Umbilical cord (tissue), 2 donors: ENCODE data around the gene ZG16B. TPM values are rescaled to one million over a fixed set of nuclear protein-coding genes. Genes with fewer than 3 reads are reported as not detected.

Source experiments
- DNase-seq: peaks from one replicate; pipeline ENCODE4 v3.0.0-alpha.2; 2015; ENCODE audit warnings: low spot score
- total RNA-seq: library from RNA; depleted of rRNA; stranded (reverse); fragments of >200 nt; gene quantifications from one replicate; pipeline ENCODE4 v1.2.3, GENCODE V29; 2014; ENCODE audit warnings: low replicate concordance; ENCODE audit not compliant: insufficient read depth

The ZG16B gene
- total RNA-seq, 1 donor from 2014 or later, result 7.2 TPM

GRCh38 chr16:2825049-2825742 lies 4.9 kb upstream of the ZG16B start:
- DNase-seq, result no peak

GRCh38 chr16:2825906-2826305 lies 4.2 kb upstream of the ZG16B start:
- DNase-seq, result no peak

DNA sequence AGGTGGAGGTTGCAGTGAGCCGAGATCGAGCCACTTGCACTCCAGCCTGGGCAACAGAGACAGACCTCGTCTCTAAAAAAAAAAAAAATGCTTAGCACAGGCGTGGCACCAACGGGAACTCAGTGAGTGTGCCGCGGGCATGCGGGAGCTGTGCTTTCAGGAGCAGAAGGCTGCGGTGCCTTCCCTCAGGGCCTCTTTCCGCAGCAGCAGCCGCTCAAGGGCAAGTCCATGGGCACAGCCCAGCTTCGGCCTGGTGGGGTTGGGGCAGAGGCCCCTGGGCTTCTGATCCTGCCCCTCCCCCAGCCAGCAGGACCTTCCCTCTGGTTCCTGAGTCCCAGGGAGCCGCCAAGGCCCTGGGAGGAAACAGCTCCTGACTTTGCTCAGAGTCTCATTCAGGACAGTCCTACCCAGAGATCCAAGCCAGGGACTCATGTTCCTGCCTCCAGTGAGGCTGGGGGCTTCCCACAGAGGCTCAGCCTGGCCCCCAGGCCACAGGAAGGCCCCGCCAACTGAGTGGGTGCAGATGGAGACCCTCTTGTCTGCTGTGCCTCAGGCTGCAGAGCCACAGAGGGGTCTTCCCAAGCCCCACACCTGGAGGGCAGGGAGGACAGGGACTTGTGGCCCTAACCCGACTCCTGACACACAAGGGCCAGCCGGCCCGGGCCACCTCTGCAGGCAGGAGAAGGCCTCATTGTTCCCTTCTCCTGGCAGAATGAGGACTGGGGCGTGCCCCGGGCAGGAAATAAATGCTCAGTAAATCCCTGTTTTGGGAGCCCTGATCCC lies 3.3 kb upstream of the ZG16B start:
- no peak for DNase-seq

- no peak for DNase-seq
Observed at GRCh38 chr16:2827374-2827791, 2.7 kb upstream of the ZG16B start.

- no peak for DNase-seq
Observed at GRCh38 chr16:2827831-2828520, 2.1 kb upstream of the ZG16B start.

DNA sequence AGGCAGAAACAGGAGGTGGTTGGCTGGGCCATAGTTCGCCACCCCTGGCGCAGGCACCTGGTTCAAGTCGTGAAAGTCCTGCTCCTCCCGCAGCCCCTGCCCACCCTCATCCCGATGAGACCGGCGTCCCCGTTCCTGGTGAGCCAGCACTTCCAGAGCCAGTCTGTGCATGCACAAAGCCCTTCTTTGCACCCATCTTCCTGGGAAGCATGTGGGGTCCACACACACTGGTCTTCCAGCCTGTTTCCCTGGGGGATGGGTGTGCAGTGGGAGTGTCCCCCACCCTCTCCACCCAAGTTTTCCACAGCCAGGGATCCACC lies 1.6 kb upstream of the ZG16B start:
- DNase-seq, result no peak

DNA sequence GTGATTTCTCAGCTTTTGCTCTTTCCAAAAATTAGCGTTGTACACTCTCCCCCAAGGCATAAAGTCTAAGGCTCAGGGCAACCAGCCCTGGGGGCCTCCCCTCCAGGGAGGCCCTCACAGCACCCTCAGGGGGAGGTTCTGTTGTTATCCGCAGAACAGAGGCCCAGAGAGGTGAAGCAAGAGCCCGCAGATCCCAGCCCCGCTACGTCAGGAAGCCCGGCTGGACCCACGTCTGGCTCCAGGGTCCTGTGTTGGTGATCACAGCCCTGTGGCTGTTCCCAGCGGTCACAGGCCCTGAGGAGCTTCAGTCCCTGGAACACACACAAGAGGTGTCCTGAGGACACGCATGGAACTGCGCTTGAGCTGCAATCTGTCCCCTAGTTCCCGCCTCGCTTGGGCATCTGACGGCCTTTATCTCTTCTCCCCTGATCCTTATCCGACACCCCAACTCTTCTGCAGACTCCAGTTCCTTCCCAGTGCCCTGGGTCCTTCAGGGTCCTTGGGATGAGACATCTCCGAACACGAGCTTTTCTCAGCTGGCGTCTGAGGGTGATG lies 1.1 kb upstream of the ZG16B start:
- DNase-seq, result no peak

DNA sequence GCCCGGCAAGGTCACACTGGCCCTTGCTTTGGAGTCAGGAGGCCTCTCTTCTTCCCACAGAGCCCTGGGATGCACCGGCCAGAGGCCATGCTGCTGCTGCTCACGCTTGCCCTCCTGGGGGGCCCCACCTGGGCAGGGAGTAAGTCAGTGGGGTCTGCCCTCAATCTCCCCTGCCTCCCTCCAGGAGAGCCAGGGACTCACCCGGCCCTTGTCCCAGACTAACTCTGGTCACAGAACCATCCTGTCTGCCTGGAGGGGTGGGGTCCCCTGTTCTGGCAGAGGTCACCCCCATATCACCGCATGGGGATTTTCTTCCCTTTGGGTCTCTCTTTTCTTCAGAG lies 222 bp downstream of the ZG16B start:
- DNase-seq, result no peak

DNA sequence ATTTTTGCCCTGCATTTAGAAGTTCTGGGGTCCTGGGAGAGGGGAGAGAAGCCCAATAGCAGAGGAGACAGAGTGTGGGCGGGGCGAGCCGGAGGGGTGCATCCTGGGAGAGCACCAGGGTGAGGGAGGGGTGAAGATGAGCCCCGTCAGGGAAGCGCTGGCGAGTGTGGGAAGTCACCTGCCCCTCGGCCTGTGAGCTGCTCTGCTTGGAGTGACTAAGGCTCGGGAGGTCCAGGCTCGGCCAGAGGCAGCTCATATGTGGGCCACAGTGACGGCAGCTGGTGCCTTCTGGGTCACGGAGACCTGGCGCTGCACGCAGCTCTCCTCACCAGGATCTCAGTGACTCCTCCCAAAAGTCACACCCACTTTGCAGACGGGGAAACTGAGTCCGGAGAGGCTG lies 1.1 kb downstream of the ZG16B start:
- no peak for DNase-seq

DNA sequence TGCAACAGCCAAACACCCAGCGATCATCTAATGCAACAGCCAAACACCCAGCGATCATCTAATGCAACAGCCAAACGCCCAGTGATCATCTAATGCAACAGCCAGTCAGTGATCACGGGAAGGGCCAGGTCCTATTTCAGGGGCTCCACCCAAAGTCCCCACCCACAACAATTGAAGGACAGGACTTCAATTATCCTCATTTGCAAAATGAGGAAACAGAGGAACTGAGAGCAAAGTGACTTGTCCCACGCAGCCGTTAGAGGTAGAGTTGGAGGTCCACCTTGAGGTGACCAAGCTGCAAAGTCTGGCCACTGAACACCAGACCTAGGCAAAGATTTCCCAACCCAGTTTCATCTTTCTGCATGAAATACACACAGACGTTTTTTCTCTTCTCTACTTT lies 3.7 kb downstream of the ZG16B start:
- no peak for DNase-seq

DNA sequence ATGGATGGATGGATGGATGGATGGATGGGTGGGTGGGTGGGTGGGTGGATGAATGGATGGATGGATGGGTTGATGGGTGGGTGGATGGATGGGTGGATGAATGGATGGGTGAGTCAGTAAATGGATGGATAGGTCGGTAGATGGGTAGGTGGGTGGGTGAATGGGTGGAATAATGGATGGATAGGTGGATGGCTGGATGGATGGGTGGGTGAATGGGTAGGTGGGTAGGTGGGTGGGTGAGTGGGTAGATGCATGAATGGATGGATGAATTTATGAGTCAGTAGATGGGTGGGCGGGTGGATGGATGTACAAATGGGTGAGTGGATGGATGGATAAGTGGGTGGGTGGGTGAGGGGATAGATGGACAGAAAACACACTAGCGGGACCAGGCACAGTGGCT lies 4.9 kb downstream of the ZG16B start:
- DNase-seq, result no peak

- DNase-seq, result peak; percentile 23
Observed at GRCh38 chr16:2835638-2836493, 5.8 kb downstream of the ZG16B start.

DNA sequence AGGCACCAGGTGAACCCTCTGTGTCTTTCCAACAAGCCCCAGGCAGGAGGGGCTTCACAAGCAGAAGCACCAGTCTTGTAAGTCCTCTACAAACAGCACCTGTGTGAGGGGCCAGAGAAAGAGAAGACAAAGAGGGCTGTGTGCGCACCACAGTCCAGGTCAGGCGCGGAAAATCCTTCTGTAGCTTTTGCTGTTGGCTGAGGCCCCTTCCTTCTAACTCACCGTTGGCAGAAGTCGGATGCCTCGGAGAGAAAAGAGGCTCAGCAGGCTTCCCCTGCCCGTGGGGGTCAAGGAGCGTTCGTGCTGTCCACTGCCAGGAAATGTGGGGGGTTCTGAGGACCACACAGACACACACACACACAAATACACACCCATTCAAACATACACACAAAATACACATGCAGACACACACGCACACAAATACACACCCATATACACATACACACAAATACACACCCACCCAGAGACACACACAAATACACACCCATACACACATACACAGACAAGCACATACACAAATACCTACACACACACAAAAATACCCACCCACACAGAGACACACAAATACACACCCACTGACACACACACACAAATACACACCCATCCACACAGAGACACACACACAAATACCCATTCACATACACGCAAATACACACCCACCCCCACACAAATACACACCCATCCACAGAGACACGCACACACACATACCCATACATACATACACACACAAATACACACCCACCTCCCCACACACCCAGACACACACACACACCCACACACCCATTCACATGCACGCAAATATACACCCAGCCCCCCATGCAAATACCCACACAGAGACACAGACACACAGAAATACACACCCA lies 6.8 kb downstream of the ZG16B start:
- no peak for DNase-seq

GRCh38 chr16:2838928-2839327 lies 8.8 kb downstream of the ZG16B start:
- peak; percentile 55 for DNase-seq

DNA sequence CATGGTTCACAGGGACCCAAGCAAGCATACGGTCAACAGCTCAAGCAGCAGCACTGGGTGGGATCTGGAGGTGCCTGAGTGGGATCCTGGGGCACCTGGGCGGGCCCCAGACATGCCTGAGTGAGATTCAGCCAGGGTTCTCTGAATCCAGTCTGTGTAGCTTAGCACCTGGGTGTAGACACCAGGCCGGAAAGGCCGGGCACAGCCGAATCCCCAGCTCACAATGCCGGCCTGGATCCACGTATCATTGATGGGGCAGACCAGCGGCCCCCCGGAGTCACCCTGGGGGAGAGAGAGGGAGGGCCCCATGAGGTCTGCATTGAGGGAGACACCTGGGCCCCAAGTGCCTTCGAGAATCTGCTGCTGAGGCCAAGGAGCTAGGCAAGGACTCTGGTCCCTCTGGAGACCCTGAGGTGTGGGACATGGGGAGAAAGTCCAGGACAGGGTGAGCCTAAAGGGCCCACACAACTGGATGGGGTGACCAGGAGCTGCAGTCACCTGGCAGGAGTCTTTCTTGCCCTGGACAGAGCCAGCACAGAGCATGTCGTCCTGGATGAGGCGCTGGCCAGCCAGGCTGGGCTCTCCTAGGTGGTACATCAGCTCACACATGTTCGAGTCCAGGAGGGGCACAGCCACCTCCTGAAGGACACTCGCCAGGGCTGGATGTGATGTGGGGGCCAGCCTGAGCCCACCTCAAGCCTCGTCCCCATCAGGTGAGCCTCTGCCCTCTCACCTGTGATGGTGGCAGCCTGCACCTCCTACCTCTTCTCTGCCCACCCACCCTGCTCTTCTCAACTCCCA lies 9.7 kb downstream of the ZG16B start:
- DNase-seq, result no peak

DNA sequence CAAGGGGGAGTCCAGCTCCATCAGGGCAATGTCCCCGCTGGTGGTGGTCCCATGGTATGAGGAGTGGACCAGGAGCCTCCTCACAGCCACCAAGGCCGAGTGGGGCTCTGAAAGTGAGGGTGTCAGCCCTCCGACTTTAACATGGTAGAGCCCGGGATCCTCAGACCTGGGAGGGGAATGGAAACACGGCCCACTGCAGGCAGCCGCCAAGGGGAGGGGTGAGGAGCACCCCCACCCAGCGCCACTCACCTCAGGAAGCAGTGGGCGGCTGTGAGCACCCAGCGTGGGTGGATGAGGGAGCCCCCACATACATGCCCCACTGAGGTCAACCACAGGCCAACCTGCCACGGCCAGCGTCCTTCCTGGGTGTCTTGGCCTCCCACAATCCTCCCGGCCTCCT lies 10.8 kb downstream of the ZG16B start:
- no peak for DNase-seq

DNA sequence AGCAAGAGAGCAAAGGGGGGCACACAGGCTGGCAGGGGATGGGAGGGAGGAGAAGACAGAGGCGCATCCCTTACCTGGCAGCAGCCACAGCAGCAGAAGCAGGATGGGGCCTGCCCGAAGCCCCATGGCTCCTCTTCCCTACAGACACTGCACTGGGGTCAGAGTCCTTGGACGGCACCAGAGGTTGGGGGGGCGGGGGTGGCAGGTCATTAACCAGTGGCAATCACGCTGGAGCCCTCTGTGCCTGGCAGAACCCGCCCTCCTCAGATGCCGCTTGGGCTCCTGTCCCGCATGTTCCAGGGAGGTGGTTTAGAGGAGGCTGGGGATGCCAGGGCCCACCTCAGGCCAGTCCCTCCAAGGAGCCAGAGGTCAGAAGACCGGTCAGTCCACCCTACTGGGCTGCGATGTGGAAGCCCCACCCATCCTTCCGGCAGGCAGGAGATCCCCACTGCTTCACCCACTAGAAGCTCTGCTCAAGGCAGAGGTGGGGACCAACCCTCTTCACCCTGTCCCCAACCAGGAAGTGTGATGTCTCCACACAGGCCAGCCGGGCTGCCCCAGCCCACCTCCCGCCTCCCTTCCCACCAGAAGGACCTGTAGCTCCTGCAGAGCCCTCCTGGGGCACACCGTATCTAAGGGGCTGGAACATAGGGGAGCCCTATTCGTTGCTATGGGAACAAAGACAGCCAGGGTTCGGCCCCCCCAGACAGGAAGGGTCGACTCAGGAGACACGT lies 11.7 kb downstream of the ZG16B start:
- no peak for DNase-seq

DNA sequence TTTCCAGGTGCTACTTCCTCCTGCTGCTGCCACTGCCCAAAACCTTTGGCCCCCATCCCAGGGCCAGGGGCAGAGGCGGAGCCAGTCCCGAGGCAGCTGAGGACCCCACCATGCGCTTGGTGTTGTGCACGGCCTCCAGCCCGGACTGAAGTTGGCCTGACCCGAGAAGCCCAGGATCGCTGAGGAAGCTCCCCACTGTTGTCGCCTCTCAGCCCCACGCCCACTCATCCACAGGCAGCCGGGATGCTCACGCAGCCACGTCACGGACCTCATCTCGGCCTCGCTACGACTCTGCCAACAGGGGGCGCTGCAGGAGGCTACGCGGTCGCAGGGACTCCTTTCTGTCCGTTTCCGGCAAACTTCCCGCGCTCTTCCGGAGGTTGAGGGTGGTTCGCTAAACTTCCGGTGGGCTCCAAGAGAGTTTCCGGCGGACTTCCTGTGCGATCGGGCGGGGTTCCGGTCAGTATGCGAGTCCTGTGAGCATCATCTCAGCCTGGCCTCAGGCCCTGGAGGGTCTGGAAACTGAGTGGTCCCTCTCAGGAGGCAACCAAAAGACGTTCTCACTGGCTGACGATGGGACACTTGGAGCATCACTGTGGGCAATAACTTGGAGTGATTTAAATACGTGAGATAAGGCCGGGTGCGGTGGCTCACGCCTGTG lies 12.4 kb downstream of the ZG16B start:
- no peak for DNase-seq

DNA sequence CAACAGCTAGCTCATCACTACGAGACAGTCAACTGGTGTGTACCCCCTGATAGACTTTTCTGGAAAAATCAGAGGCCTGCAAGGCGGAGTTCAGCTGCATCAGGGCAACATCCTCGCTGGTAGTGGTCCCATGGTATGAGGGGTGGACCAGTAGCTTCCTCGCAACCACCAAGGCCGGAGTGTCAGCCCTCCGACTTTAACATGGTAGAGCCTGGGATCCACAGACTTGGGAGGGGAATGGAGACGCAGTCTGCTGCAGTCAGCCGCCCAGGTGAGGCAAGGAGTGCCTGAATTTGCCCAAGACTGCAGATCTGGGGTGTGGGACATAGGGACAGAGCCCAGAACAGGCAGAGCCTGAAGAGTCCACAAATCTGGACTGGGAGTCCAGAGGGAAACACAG lies 13.4 kb downstream of the ZG16B start:
- no peak for DNase-seq
